HG03025 (cell line): ENCODE data around the gene ERBB2.
"Not testable (repeated sequence)": the region's sequence is repeated elsewhere in the genome, so short reads cannot be mapped to it uniquely, and the experiment has no call there.

Experiments
- ATAC-seq: cut with Tn5 transposase; IDR thresholded peaks from one replicate; pipeline ENCODE4 v1.9.1; 2021; ENCODE audit warnings: mild to moderate bottlenecking, moderate library complexity; ENCODE audit not compliant: unreplicated experiment, low FRiP score

Gene ERBB2

DNA sequence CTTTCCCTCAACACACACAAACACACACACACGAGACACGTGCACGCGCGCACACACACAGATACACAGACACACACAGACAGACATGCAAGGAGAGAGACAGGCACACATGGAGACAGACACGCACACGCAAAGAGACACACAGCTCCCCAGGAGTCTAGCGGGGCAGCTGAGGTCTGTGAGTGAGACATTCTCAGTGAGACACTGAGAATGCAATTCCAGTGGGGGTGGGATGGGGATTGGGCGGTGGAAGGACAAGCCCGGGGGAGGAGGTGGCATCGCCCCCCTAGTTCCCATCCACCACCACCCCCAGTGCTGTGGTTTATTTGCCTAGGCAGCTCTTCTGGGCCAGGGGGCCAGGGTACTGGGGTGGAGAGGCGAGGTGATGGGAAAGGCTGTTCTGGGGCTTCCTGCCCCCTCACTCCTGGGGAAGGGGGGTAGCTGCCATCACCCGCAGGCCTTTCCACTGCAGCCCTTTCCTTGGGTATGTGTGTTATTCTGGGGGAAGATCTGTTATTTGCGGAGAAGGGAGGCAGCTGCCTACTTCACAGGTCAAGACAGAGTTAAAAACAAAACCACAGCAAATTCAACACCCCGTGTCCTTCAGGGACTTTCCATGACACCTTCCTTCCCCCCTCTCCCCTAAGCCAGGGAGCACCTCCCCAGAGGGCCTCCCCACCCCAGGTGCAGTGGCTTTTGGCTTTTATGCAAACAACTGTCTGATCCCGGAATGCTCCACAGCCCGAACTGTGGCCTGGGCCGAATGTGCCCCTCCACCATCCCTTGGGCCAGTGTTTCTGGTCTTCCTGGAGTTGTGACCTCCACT, 55.9 kb downstream of the ERBB2 start:
- no peak for ATAC-seq

DNA sequence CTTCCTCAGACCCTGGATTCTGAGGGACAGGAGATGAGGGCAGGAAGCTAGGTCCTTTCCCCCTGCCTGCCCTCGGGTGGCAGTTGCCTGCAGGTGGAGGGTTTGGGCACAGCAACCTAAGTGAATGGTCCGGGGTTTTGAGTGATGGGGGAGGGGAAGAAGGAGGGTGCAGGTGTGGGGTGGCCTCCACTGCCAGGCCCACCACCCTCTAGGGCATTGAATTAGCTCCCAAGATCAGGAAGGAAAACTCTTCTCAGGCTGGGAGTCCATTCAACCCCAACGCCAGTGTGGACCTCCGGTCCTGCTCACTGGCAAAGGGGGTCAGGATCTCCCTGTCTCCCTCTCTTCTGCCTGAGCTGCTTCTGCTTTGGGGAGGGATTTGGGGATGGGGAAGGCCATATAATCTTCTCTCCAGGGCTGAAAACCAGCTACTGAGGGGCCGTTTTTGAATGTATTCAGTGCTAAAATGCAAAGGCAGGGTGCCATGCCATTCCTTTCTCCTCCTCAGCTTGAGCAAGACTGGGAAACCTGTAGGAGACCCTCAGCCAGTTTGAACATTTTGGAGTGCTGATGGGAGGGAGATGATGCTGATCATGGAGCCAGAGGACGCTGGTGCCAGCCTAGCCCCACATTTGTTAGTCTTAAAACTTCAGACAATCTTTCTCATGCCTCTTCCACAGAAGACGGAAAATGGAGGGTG, 56.7 kb downstream of the ERBB2 start:
- ATAC-seq, result no peak

DNA sequence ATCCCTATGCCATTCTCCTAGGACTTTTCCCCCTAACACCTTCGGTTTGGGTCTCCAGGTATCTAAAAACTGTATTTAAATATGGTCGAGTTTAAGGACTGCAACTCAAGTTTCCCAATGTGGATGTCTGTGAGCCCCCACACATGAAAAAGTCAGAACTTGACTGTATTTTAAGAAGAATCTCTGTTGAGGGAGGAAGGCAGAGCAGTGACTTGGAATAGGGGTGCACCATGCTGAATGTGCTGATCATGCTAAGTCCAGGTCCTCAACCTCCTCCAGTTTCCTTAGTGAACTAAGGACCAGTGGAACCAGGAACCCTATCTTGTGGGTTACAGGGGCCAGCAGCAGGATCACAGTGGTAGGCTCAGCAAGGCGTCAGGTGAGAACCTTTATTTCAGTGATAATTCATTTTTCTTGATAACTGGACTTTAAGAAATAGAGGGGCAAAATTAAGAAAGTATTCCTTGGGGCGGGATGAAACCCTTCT, 57.4 kb downstream of the ERBB2 start:
- no peak for ATAC-seq

DNA sequence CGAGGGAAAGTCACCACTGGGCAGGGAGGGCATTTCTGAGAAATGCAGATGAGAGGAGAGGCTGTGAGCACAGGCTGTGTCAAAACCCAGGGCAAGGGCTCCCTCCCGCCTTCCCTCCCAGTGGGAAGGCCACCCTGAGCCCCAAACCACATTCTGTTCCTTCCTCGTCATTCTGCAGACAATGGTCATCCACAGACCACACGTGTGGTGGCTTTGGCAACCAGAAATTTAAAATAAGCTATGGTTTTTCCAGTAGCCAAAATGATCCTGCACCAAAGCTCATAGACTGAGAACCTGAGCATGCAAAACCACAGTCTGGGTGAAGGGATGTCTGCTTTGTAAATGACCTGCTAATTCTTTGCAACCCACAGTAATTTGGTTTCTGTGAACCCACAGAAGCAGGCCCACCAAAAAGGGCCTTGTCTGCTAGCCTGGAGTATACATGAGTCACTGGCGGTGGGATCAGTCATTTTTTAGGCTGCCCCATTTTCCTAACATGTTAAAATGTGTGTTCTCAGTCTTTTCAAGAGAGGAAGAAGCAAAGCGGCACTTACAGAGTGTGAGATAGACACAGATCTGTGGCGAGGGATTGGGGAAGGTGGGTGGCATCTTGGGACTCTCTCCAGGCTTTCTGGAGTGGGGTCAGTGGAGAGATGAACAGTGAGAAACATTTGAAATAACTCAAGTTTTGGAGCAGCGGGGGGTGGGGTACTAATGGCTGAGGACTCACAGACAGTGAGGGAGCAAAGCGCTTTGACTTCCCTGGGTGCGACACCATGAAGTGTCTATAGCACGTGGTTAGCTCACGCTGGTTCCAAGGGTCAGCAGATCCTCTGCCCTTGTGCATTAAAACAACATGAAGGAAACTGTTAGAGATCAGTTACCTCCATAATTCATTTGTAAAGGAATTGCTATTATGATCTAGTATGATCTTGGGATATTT, 58.3 kb downstream of the ERBB2 start:
- no peak for ATAC-seq

DNA sequence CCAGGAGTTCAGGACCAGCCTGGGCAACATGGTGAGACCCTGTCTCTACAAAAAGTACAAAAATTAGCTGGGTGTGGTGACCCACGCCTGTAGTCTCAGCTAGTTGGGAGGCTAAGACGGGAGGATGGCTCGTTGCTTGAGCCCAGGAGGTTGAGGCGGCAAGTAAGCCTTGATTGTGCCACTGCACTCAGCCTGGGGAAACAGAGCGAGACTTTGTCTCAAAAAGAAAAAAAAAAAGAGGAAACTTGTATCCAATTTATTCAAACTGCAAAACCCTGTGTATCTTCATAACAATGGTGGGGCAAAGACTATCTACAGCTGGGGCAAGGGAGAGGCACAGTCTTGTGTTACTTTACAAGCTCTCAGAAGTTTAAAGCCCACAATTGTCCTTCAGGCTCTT, 59.3 kb downstream of the ERBB2 start:
- ATAC-seq, result no peak

DNA sequence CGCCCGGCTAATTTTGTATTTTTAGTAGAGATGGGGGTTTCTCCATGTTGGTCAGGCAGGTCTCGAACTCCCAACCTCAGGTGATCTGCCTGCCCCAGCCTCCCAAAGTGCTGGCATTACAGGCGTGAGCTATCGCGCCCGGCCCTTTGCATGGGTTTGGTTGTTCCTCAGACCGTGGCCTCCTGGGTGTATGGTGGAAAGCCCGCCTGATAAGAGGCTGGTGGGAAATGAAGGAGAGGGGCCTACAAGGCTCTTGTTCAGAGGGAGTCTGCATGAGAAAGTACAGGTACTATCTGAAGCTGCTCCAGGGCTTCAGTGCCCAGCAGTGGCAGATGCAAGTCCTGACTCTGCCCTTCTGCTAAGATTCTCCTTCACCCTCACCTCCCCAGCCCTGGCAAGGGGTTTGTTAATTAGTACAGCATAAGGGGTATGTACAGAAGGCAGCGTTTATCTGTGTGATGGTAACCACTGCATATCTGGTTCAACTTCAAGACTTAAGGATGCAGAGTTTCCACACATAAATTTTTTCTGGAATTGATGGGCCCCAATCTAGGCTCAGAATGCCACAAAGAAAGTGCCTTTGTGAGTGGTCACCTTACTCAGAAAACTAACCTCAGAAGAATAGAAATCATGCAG, 62.1 kb downstream of the ERBB2 start:
- no peak for ATAC-seq

DNA sequence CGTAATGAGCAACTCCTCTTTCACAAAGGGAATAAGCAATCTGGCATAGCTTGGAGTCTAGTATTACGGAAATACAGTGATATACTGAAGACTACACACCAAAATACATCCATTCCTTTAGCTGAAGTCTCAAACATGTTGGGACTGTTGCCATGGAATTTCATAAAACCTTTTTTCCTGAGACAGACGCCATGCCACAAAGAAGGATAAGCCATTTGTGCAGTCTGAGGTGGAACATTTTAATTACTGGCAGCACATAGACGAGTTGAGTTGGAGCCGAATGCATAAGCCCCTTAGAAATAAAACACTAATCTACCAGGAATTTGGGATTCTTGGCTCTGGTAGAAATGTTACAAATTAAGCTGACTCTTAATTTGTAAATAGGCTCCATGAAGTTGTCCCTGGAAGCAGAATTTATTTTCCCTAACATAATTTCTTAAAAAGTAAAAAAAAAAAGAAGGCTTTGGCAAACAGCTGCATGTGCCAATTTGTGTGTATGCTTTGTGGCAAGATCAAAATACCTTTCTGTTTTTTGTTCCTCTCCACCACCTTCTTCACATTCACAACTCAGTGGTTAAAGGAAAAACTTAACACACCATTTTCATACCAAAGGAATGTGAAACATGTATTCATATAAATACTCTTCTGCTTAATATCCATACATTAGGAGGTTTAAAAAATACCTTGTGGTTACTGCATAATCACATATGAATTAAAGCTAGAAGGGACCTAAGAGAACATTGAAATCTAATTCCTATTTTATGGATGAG, 63.4 kb downstream of the ERBB2 start:
- ATAC-seq, result no peak

DNA sequence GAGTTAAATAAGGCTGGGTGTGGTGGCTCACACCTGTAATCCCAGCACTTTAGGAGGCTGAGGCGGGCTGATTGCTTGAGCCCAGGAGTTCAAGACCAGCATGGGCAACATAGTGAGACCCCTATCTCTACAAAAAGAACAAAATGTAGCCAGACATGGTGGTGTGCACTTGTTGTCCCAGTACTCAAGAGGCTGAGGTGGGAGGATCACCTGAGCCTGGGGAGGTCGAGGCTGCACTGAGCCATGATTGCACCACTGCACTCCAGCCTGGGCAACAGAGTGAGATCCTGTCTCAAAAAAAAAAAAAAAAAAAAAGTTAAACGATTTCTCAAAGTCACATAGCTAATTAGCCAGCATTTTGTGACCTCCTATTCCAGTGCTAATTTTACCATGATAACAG, 64.3 kb downstream of the ERBB2 start:
- ATAC-seq, result not testable (repeated sequence)

DNA sequence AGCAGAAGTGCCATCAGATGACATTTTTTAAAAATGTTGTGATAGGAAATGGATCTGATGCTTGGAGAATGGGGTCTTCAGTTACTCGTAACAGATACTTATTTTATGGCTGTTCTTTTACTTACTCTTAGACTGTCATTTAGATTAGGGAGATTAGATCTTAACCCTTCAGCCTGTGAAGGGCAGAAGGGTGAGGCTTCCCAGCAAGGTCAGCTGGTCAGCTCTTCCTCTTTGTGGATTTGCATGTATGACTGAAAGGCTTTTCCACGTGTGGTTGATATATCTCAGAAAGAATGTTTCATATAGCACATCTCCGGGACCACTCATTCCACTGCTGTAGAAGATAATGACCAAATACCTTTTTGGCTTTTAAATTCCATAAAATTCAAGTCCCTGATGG, 65.3 kb downstream of the ERBB2 start:
- ATAC-seq, result no peak

DNA sequence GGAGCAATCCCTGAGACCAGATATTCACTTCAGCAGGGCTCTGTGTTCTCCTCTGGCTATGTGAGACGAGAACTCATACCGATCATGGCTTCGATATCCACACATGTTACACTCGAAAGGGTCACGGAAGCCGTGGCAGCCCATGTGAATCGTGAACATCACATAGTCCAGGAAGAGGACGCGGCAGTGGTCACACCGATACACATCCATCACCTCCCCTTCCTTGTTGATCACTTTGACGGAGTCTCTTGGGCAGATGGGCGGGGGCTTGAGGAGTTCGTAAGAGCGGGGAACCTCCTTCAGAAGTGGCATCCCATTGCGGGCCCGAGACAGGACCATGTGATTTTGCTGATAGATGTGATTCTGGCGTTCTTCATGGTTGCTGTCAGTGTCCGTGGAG, 65.9 kb downstream of the ERBB2 start:
- no peak for ATAC-seq

DNA sequence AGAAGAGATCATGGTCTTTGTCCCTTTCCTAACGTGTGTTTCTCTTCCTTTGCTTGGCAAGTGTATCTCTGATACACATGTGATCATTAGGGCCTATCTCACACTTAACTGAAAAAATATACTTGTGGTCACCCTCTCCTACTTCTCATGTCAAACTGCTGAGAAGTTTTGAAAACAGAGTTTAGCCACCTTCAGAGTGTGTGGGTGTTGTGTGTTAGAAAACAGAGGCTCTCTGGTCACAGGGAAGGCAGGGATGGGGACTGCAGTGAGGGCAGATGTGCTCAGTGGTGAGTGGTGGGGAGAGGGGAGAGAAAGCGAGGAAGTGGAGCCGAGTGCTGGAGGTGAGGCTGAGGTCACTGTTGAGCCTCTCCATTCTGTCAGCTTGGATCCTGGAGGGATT, 67.3 kb downstream of the ERBB2 start:
- no peak for ATAC-seq

DNA sequence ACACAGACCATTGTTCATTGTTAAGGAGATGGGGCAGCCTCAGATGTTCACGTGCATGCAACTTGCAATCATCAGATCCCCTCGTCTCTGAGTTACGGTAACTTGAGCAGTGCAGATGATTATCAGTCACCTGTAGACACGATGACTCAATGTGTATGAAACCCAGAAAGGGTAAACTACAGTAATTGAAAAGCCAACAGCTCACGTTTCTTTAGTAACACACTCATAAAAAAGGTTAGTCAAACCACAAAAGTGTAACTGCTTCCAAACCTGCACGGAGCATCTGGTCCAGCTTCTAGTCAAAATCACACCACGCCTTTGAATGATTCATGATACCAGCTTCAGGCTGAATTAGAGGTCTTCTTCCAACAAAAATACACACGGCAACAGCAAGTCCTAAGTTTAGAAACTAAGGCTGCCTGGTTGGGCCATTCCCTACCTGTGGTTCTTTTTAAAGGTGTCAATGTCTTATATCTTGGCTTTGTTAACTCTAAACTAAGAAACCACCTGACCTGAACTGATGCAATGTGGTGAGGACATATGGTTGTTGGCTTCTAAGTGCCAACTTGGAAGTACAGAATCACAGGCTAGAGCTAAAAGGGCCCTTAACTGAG, 70.2 kb downstream of the ERBB2 start:
- peak; percentile 44 for ATAC-seq

DNA sequence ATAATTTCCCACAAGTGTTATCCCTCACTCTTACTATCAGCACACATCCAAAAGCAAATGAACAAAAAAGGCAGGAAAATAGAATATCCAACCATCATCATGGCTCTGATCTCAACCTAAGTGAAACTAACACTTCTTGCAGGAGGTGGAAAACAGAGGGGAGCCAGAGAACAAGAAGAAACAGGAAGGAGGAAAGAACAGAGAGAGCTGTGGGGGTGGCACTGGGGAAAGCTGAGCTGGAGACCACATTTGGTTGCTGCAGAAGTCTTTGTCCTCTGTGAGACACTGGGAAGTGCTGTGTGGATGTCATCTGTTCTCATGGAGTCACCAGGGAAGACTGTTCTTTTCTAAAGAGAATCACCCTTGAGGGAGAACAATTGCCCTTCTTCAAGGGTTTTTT, 72.6 kb downstream of the ERBB2 start:
- ATAC-seq, result no peak

DNA sequence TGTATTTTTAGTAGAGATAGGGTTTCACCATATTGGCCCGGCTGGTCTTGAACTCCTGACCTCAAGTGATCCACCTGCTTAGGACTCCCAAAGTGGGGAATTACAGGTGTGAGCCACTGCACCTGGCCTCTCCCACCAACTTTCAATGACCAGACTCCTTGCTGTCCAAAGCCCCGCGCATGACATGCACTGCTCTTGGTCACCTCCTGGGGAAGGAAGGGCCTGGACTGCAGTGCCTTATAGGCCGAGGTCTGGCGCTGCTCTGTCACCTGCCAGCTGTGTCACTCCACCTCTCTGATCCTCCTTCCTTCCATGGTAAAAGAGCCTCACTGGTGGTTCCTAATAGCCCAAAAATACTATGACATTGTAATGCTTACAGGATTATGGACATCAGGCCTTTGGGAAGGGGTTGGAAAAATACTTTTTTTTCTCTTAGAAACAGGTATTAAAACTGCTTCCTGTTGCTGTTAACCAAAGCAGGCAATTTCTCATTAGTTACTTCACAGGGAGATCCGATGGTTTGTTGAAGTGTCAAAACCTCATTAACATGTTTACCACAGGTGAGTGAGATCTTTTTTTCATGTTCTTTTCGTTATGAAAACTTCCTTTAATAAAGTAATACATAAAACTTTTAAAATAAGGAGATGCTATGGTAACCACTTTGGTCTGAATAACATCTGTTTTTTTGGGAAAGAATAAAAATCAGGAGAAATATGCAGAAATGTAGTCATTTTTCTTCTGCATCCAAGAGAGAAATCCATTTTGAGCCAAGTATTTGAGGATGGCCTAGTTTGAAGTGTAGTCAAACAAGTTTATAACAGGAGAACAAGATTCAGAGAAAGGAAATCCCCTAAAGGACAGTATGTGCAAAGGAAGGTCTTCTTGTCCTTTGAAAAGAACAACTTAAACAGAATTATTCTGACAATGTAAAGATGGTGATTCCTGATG, 73.4 kb downstream of the ERBB2 start:
- no peak for ATAC-seq

DNA sequence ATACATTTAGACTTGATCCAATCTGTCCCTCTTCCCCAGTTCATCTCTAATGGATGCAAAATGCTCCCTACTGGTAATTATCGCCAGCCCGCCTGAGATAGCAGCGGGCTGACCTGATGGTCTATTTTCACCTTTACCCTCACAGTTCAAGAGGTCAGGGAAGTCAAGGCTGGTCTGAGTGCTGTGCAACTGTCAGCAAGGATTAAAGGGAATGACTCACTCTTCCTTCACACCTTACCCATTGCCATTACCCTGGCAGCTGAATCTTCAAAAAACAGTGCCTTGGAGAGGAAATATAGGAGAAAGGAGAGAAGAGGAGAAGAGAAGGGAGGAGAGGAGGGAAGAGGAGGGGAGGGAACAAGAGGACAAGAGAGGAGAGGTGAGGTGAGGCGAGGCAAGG, 74.2 kb downstream of the ERBB2 start:
- no peak for ATAC-seq

DNA sequence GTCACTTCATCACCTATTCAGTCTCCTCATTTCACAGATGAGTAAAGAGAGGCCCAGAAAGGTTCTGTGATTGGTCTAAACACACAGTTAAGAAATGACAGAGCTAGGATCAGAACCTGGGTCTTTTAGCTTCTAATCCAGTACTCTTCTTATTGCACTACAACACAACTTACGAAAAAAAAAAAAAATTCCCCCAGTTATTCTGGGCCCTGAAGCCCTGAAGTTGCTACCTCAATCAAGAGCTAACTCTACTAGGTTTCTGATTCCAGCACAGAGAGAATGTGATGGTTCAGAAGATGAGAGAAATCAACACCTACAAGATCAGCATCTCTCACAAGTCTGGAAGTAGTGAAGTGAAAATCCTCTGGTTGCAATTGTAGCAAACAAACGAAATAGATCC, 75.2 kb downstream of the ERBB2 start:
- no peak for ATAC-seq

DNA sequence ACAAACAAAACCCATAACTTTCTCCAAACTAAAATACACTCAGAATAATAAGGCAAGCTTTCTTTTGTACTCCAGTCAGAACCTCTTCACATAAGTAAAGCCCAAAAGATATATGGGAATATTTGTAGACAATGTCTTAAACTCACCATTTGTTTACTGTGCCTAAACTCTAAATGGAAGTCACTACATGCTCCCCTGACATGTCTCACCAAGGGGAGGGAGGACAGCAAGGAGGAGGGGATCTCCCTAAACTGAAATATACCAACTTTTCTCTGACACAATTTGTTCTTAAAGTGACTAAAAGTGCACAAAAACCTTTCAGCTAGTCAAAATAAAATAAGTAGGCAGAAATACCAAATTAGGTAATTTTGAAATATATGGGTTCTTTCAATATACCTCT, 76.4 kb downstream of the ERBB2 start:
- no peak for ATAC-seq
